Stimulated activated CD4-positive, alpha-beta T cell treated with anti-CD3 and anti-CD28 coated beads, Interleukin-15, amount 100 ng/mL, for 48 hours (primary cell): Measurements from ENCODE around the gene CA6.
"Not testable (repeated sequence)": the region's sequence is repeated elsewhere in the genome, so short reads cannot be mapped to it uniquely, and the experiment has no call there.

Experiments
- DNase-seq, 2 donors: peaks; one replicate each; pipeline ENCODE4 v3.0.0-alpha.2; 2020; ENCODE audit warnings: low read depth in 2 of 2

The CA6 gene

GRCh38 chr1:8926707-8927694 is 18.7 kb upstream of the CA6 start:
- no peak for DNase-seq

GRCh38 chr1:8930116-8930515 is 15.6 kb upstream of the CA6 start:
- no peak for DNase-seq

GRCh38 chr1:8937051-8937450 is 8.6 kb upstream of the CA6 start:
- DNase-seq, result not testable (repeated sequence)

- DNase-seq, result no peak
These were observed 8.0 kb upstream of the CA6 start for GRCh38 chr1:8937701-8938100.

GRCh38 chr1:8938232-8938999 is 7.3 kb upstream of the CA6 start:
- no peak for DNase-seq

- DNase-seq, result no peak
These were observed 6.7 kb upstream of the CA6 start for GRCh38 chr1:8939000-8939265.

- no peak for DNase-seq
These were observed 6.2 kb upstream of the CA6 start for GRCh38 chr1:8939362-8939995.

GRCh38 chr1:8941906-8942305 is 3.8 kb upstream of the CA6 start:
- no peak for DNase-seq

GRCh38 chr1:8943498-8944405 is 1.9 kb upstream of the CA6 start:
- no peak for DNase-seq

GRCh38 chr1:8947127-8947691 is 1.5 kb downstream of the CA6 start:
- no peak for DNase-seq

- DNase-seq, result no peak
These were observed 4.6 kb downstream of the CA6 start for GRCh38 chr1:8950309-8950708.

GRCh38 chr1:8951231-8951630 is 5.6 kb downstream of the CA6 start:
- DNase-seq, result no peak

- DNase-seq, result no peak
These were observed 9.7 kb downstream of the CA6 start for GRCh38 chr1:8955406-8955805.

- DNase-seq, result no peak
These were observed 11.0 kb downstream of the CA6 start for GRCh38 chr1:8956461-8957349.

- DNase-seq, result peak in 1 of 2 donors; percentile 44
These were observed 17.3 kb downstream of the CA6 start for GRCh38 chr1:8962812-8963530.

GRCh38 chr1:8963963-8964362 is 18.3 kb downstream of the CA6 start:
- no peak for DNase-seq

GRCh38 chr1:8965121-8965820 is 19.6 kb downstream of the CA6 start:
- DNase-seq, result no peak

- no peak for DNase-seq
These were observed 20.9 kb downstream of the CA6 start for GRCh38 chr1:8966606-8967005.

- not testable (repeated sequence) for DNase-seq
These were observed 23.2 kb downstream of the CA6 start for GRCh38 chr1:8968902-8969301.
